ENCODE data around the gene GRIFIN. TPM values are rescaled to one million over a fixed set of nuclear protein-coding genes. Genes with fewer than 3 reads are reported as not detected.

The GRIFIN gene
- total and polyA plus RNA-seq, 9 of the 15 experiments (the other 6 are each of a cell fraction or from before 2014, with no cell fraction given): not detected

DNA sequence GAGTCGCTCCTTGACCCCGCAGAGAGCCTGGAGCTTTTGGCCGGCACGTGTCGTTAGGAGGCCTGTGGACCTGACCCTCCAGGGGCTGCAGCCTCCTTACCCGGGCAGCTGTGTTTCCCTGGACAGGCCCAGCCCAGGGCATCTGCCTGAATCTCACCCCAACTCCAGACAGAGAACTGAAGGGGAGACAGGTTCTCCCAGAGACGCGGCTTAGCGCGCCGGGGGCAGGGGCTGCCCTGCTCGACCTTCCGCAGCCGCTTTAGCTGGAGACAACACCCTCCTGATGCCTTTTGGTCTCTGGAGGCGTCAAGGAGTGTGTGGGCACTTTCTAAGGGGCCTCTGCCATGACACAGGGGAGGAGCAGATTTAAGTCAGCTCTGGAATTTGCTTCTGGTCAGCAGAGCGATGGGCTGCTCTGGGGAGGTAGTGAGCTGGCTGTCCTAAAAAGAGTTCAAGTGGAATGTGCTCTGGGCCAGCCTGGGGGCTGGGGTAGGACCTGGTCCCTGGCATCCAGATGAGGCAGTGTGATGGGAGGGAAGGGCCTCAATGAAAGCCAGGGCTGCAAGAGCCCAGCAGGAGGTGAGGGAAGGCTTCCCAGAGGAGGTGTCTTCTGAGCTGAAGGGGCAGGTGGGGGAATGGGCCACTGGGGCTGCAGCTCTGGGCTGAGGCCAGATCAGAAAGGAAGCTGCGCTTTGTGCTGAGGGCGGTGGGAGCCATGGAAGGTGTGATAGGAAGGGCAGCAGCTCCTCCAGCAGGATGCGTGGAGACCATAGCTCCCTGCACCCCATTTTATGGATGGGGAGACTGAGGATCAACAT is 5.8 kb downstream of the GRIFIN start (continued):
- TF ChIP-seq CLOCK (CRISPR knock-in tag; IDR thresholded peaks at IDR 0.05; ENCODE audit: borderline replicate concordance): no peak
- no peak for TF ChIP-seq GATAD2A (IDR thresholded peaks at IDR 0.05)
- no peak for TF ChIP-seq CC2D1A (IDR thresholded peaks at IDR 0.05)
- no peak for TF ChIP-seq NFE2L1 (tag; IDR thresholded peaks at IDR 0.05; ENCODE audit: borderline replicate concordance, low read depth)
- peak; percentile 56 for TF ChIP-seq HDAC2 (IDR thresholded peaks at IDR 0.05)
- TF ChIP-seq HOXB6 (CRISPR knock-in tag; IDR thresholded peaks at IDR 0.05; ENCODE audit: borderline replicate concordance): no peak
- no peak for TF ChIP-seq IFI16 (CRISPR knock-in tag; IDR thresholded peaks at IDR 0.05)
- TF ChIP-seq NR1H2 (CRISPR knock-in tag; IDR thresholded peaks at IDR 0.05): no peak
- peak; percentile 77 for TF ChIP-seq ZFP36 (IDR thresholded peaks at IDR 0.05; ENCODE audit: low read depth, low read length, partially characterized antibody)
- TF ChIP-seq USF1 (CRISPR knock-in tag; IDR thresholded peaks at IDR 0.05): no peak
- TF ChIP-seq, protein P1, sequence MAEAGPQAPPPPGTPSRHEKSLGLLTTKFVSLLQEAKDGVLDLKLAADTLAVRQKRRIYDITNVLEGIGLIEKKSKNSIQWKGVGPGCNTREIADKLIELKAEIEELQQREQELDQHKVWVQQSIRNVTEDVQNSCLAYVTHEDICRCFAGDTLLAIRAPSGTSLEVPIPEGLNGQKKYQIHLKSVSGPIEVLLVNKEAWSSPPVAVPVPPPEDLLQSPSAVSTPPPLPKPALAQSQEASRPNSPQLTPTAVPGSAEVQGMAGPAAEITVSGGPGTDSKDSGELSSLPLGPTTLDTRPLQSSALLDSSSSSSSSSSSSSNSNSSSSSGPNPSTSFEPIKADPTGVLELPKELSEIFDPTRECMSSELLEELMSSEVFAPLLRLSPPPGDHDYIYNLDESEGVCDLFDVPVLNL (CRISPR knock-in tag; IDR thresholded peaks at IDR 0.05; ENCODE audit: low read depth): no peak
- TF ChIP-seq ZNF707 (CRISPR knock-in tag; conservative IDR thresholded peaks at IDR 0.05): no peak
- no peak for TF ChIP-seq ARHGAP35 (IDR thresholded peaks at IDR 0.05; ENCODE audit: partially characterized antibody)
- TF ChIP-seq POLR2H (tag; IDR thresholded peaks at IDR 0.05; ENCODE audit: low read depth): no peak
- no peak for TF ChIP-seq FOXA3 (CRISPR knock-in tag; conservative IDR thresholded peaks at IDR 0.05 in 1 of 2, IDR thresholded peaks at IDR 0.05 in 1 of 2)
- no peak for TF ChIP-seq PHF21A (IDR thresholded peaks at IDR 0.05; ENCODE audit: borderline replicate concordance, low read depth)
- no peak for TF ChIP-seq TCFL5 (CRISPR knock-in tag; conservative IDR thresholded peaks at IDR 0.05)
- TF ChIP-seq SIN3A (IDR thresholded peaks at IDR 0.05; ENCODE audit: borderline replicate concordance in 2 of 2, control insufficient read depth in 1 of 2, low read depth in 2 of 2, low read length in 2 of 2): no peak
- TF ChIP-seq TBP (optimal IDR thresholded peaks at IDR 0.05; ENCODE audit: low read depth, low read length): no peak
- TF ChIP-seq ZNF41 (CRISPR knock-in tag; conservative IDR thresholded peaks at IDR 0.05): no peak
- no peak for TF ChIP-seq HMG20B (CRISPR knock-in tag; IDR thresholded peaks at IDR 0.05)
- peak; percentile 93 for TF ChIP-seq RBM25 (IDR thresholded peaks at IDR 0.05; ENCODE audit: low read depth, low read length, severe bottlenecking)
- TF ChIP-seq ZBTB7A (IDR thresholded peaks at IDR 0.05; ENCODE audit: borderline replicate concordance, control insufficient read depth, low read depth, low read length): no peak
- no peak for TF ChIP-seq BMI1 (IDR thresholded peaks at IDR 0.05; ENCODE audit: low read length)
- no peak for TF ChIP-seq STAT5A (IDR thresholded peaks at IDR 0.05; ENCODE audit: borderline replicate concordance, low read length)
- no peak for TF ChIP-seq NCOA6 (IDR thresholded peaks at IDR 0.05)
